GM08714 (cell line): ENCODE data around the gene EFNA5.

Experiments
- H3K4me3 ChIP-seq: fragments of 200-500 bp; sonication (Bioruptor generic); 2 replicates; pipeline ENCODE4 v1.5.1; 2014; ENCODE audit warnings: mild to moderate bottlenecking, low read length, inconsistent platforms
- ZNF274 ChIP-seq: IDR thresholded peaks from 2 replicates; pipeline ENCODE4 v1.6.1; 2012; ENCODE audit warnings: mild to moderate bottlenecking, low read depth, low read length

Gene EFNA5

GRCh38 chr5:107538331-107538730 is 132.4 kb downstream of the EFNA5 start:
- no peak overlapping the region for H3K4me3 ChIP-seq
- TF ChIP-seq ZNF274: no peak

- no peak overlapping the region for H3K4me3 ChIP-seq
- no peak for TF ChIP-seq ZNF274
Measured at GRCh38 chr5:107535849-107536248, 134.9 kb downstream of the EFNA5 start.

GRCh38 chr5:107533910-107534876 is 136.5 kb downstream of the EFNA5 start:
- H3K4me3 ChIP-seq: no peak overlapping the region
- TF ChIP-seq ZNF274: no peak

GRCh38 chr5:107532916-107533315 is 137.8 kb downstream of the EFNA5 start:
- no peak overlapping the region for H3K4me3 ChIP-seq
- TF ChIP-seq ZNF274: no peak

- TF ChIP-seq ZNF274: no peak
- H3K4me3 ChIP-seq: no peak overlapping the region
Measured at GRCh38 chr5:107532169-107532878, 138.4 kb downstream of the EFNA5 start.

- no peak for TF ChIP-seq ZNF274
- H3K4me3 ChIP-seq: no peak overlapping the region
Measured at GRCh38 chr5:107531308-107531707, 139.4 kb downstream of the EFNA5 start.

- H3K4me3 ChIP-seq: no peak overlapping the region
- no peak for TF ChIP-seq ZNF274
Measured at GRCh38 chr5:107529618-107530017, 141.1 kb downstream of the EFNA5 start.

GRCh38 chr5:107526270-107526937 is 144.3 kb downstream of the EFNA5 start:
- TF ChIP-seq ZNF274: no peak
- H3K4me3 ChIP-seq: no peak overlapping the region

GRCh38 chr5:107524111-107524510 is 146.6 kb downstream of the EFNA5 start:
- TF ChIP-seq ZNF274: no peak
- H3K4me3 ChIP-seq: no peak overlapping the region

- no peak for TF ChIP-seq ZNF274
- no peak overlapping the region for H3K4me3 ChIP-seq
Measured at GRCh38 chr5:107523029-107523680, 147.6 kb downstream of the EFNA5 start.

GRCh38 chr5:107522456-107522855 is 148.3 kb downstream of the EFNA5 start:
- no peak for TF ChIP-seq ZNF274
- no peak overlapping the region for H3K4me3 ChIP-seq

GRCh38 chr5:107519900-107520354 is 150.8 kb downstream of the EFNA5 start:
- no peak overlapping the region for H3K4me3 ChIP-seq

GRCh38 chr5:107518616-107519015 is 152.1 kb downstream of the EFNA5 start:
- TF ChIP-seq ZNF274: no peak
- no peak overlapping the region for H3K4me3 ChIP-seq

More at GRCh38 chr5:107519900-107520354, 150.8 kb downstream of the EFNA5 start:
- TF ChIP-seq ZNF274: no peak

GRCh38 chr5:107518190-107518589 is 152.5 kb downstream of the EFNA5 start:
- TF ChIP-seq ZNF274: no peak
- no peak overlapping the region for H3K4me3 ChIP-seq
